ENCODE results near the gene PRPF6. TPM values are rescaled to one million over a fixed set of nuclear protein-coding genes. Genes with fewer than 3 reads are reported as not detected.

PRPF6 gene
- total and polyA plus RNA-seq, 2 of the 13 experiments (the other 11 are each of a cell fraction or from before 2014, with no cell fraction given): 63.7 to 101 TPM

GRCh38 chr20:63969838-63970713 is 10.9 kb upstream of the PRPF6 start, which contains the start of gene ZNF512B (continued):
- TF ChIP-seq ZGPAT (CRISPR knock-in tag; IDR thresholded peaks at IDR 0.05) (peak; percentile 54; the same call in 1 of the 2 replicates), ZNF382 (CRISPR knock-in tag; IDR thresholded peaks at IDR 0.05; ENCODE audit: borderline replicate concordance) (no peak), POGZ (CRISPR knock-in tag; IDR thresholded peaks at IDR 0.05) (no peak), BCL3 (CRISPR knock-in tag; IDR thresholded peaks at IDR 0.05) (peak; percentile 72), HOXA3 (CRISPR knock-in tag; IDR thresholded peaks at IDR 0.05) (peak; percentile 55; the same call in 1 of the 2 replicates), ZNF687 (CRISPR knock-in tag; IDR thresholded peaks at IDR 0.05) (peak; percentile 78), USF2 (IDR thresholded peaks at IDR 0.05; ENCODE audit: low read depth, low read length) (no peak), USF2 (CRISPR knock-in tag; IDR thresholded peaks at IDR 0.05; ENCODE audit: borderline replicate concordance) (no peak), SP2 (CRISPR knock-in tag; IDR thresholded peaks at IDR 0.05) (no peak), EEA1 (CRISPR knock-in tag; IDR thresholded peaks at IDR 0.05; ENCODE audit: borderline replicate concordance) (no peak), ZNF674 (CRISPR knock-in tag; IDR thresholded peaks at IDR 0.05; ENCODE audit: low read depth) (no peak), ZNF746 (CRISPR knock-in tag; IDR thresholded peaks at IDR 0.05) (no peak; the same call in 1 of the 2 replicates), ZNF24 (IDR thresholded peaks at IDR 0.05) (no peak), FOXJ3 (CRISPR knock-in tag; IDR thresholded peaks at IDR 0.05; ENCODE audit: borderline replicate concordance) (no peak), EED (CRISPR knock-in tag; IDR thresholded peaks at IDR 0.05) (peak; percentile 91), ZNF639 (CRISPR knock-in tag; conservative IDR thresholded peaks at IDR 0.05) (no peak; the same call in 1 of the 2 replicates), LCORL (IDR thresholded peaks at IDR 0.05) (no peak), LCORL (CRISPR knock-in tag; IDR thresholded peaks at IDR 0.05) (peak; percentile 85; the same call in 1 of the 2 replicates), ZNF264 (CRISPR knock-in tag; IDR thresholded peaks at IDR 0.05) (no peak)

Data from HepG2 (cell line).